ENCODE measurements around the gene CSE1L. TPM values are rescaled to one million over a fixed set of nuclear protein-coding genes. Genes with fewer than 3 reads are reported as not detected.
"Not testable (repeated sequence)": the region's sequence is repeated elsewhere in the genome, so short reads cannot be mapped to it uniquely, and the experiment has no call there.

CSE1L gene
- total and polyA plus RNA-seq, 12 donors: 19.1 to 91.6 (median 44.4) TPM

DNA sequence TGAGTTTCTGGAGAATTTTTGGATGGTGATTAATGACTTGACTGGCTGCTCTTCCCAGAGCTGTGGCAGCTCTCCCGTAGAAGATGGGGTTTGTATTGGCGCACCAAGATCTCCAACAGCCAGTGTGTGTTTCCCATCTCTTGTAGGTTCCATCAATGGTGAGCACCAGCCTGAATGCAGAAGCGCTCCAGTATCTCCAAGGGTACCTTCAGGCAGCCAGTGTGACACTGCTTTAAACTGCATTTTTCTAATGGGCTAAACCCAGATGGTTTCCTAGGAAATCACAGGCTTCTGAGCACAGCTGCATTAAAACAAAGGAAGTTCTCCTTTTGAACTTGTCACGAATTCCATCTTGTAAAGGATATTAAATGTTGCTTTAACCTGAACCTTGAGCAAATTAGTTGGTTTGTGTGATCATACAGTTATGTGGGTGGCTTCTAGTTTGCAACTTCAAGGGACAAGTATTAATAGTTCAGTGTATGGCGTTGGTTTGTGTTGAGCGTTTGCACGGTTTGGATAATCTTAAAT is 50.2 kb downstream of the CSE1L start:
- TF ChIP-seq, protein P1, sequence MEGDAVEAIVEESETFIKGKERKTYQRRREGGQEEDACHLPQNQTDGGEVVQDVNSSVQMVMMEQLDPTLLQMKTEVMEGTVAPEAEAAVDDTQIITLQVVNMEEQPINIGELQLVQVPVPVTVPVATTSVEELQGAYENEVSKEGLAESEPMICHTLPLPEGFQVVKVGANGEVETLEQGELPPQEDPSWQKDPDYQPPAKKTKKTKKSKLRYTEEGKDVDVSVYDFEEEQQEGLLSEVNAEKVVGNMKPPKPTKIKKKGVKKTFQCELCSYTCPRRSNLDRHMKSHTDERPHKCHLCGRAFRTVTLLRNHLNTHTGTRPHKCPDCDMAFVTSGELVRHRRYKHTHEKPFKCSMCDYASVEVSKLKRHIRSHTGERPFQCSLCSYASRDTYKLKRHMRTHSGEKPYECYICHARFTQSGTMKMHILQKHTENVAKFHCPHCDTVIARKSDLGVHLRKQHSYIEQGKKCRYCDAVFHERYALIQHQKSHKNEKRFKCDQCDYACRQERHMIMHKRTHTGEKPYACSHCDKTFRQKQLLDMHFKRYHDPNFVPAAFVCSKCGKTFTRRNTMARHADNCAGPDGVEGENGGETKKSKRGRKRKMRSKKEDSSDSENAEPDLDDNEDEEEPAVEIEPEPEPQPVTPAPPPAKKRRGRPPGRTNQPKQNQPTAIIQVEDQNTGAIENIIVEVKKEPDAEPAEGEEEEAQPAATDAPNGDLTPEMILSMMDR (IDR thresholded peaks at IDR 0.05): no peak
- TF ChIP-seq POLR2A (IDR thresholded peaks at IDR 0.05): no peak
- no peak for DNase-seq
- 85 to 88% (median 88%) methylated on average over 7 of the region's 7 CpGs for WGBS, 4 donors
- no peaks in the 10 kb centered on the region for H3K27me3 ChIP-seq
- intact Hi-C loops (cut with DNase I): no loop called here
- H3K4me3 ChIP-seq: no peak overlapping the region
- peaks cover 0 to 60% of the 10 kb centered on the region in 2 donors for H3K36me3 ChIP-seq (replicated peaks in 1 of 2)
- H3K4me1 ChIP-seq (replicated peaks in 1 of 2): peaks cover 0 to 9% of the 10 kb centered on the region in 2 donors
- H3K9me3 ChIP-seq (replicated peaks in 1 of 3): no peaks in the 10 kb centered on the region
- H3K27ac ChIP-seq: no peak overlapping the region

DNA sequence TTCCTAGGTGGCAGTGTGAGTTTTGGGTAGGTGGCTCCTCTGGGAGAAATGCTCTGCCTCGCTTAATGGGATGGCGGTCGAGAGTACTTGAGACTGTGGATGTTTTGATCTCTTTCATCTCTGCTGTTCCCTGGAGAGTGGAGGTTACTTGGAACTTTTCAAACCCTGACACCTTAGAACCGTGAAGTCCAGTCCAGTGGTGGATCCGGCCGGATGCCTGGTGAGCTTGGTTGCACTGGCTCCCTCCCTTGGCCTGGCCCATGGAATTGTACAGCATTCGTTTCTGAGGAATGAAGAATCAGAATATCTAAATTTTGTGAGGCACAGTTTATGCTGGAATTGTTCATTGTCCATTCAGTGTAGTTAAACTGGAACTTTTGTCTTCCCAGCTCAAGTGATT is 51.0 kb downstream of the CSE1L start:
- intact Hi-C loops (cut with DNase I): no loop called here
- H3K36me3 ChIP-seq (replicated peaks in 1 of 2): peaks cover 0 to 52% of the 10 kb centered on the region in 2 donors
- 93 to 97% (median 95%) methylated on average over 7 of the region's 7 CpGs for WGBS, 4 donors
- DNase-seq: no peak
- TF ChIP-seq, protein P1 (IDR thresholded peaks at IDR 0.05): no peak
- no peak for TF ChIP-seq POLR2A (IDR thresholded peaks at IDR 0.05)
- H3K4me3 ChIP-seq: no peak overlapping the region
- no peaks in the 10 kb centered on the region for H3K27me3 ChIP-seq
- no peaks in the 10 kb centered on the region for H3K9me3 ChIP-seq (replicated peaks in 1 of 3)
- H3K4me1 ChIP-seq (replicated peaks in 1 of 2): peaks cover 0 to 12% of the 10 kb centered on the region in 2 donors
- H3K27ac ChIP-seq: no peak overlapping the region

DNA sequence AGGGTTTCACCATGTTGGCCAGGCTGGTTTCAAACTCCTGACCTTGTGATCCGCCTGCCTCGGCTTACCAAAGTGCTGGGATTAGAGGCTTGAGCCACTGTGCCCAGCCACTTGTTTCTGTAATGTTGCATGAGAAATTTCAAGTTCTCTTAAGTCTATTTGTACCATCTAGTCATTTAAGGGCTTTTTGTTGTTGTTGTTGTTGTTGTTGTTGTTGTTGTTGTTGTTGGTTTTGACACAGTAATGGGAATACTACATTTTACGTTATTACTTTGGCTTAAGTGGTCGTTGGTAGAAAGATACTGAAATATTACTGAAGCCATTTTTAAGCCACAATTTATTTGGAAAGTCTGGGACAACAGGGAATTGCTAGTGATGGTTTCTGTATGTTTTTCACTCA is 52.0 kb downstream of the CSE1L start:
- intact Hi-C loops (cut with DNase I): no loop called here
- TF ChIP-seq, protein P1 (IDR thresholded peaks at IDR 0.05): no peak
- TF ChIP-seq POLR2A (IDR thresholded peaks at IDR 0.05): no peak
- no peak overlapping the region for H3K4me3 ChIP-seq
- no peak for DNase-seq
- H3K4me1 ChIP-seq (replicated peaks in 1 of 2): peaks cover 0 to 12% of the 10 kb centered on the region in 2 donors
- no peaks in the 10 kb centered on the region for H3K9me3 ChIP-seq (replicated peaks in 1 of 3)
- 93 to 96% (median 95%) methylated on average over 4 of the region's 4 CpGs for WGBS, 4 donors
- H3K36me3 ChIP-seq (replicated peaks in 1 of 2): peaks cover 0 to 52% of the 10 kb centered on the region in 2 donors
- H3K27me3 ChIP-seq: no peaks in the 10 kb centered on the region
- no peak overlapping the region for H3K27ac ChIP-seq

DNA sequence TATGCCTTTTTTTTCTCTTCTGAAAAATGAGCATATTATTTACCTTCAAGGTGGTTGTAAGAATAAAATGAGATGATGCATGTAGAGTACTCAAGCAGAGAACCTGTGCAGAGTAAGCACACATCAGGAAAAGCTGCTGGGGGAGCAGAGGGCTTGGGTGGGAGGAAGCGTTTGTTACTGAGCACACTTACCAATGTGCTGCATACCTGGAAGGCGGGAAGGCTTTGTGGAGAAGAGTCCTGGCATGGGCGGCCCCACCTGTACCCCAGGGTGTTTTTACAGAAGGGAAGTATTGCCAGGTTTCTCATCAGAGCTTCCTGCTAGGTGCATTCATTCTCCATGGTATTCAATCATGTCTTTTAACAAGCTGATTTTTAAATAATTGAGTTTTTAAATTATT is 52.9 kb downstream of the CSE1L start:
- Histone ChIP-seq H3K9me3 (replicated peaks in 1 of 3) (no peaks in the 10 kb centered on the region), H3K36me3 (replicated peaks in 1 of 2) (peaks cover 0 to 51% of the 10 kb centered on the region in 2 donors)

DNA sequence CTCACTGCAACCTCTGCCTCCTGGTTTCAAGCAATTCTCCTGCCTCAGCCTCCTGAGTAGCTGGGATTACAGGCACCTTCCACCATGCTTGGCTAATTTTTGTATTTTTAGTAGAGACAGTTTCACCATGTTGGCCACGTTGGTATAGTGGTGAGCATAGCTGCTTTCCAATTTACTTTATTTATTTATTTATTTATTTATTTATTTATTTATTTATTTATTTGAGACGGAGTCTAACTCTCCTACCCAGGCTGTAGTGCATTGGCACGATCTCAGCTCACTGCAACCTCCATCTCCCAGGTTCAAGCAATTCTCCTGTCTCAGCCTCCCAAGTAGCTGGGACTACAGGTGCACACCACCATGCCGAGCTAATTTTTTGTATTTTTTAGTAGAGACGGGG is 54.2 kb downstream of the CSE1L start:
- H3K27me3 ChIP-seq; H3K9me3 ChIP-seq (replicated peaks in 1 of 3); intact Hi-C loops (cut with DNase I); H3K4me3 ChIP-seq; DNase-seq: not testable (repeated sequence)
- 79 to 99% (median 91%) methylated on average over 5 of the region's 5 CpGs for WGBS, 4 donors
- H3K27ac ChIP-seq: peak overlapping the region in 1 of 5 donors; percentile 13
- H3K4me1 ChIP-seq (replicated peaks in 1 of 2): peaks cover 0 to 12% of the 10 kb centered on the region in 2 donors
- H3K36me3 ChIP-seq (replicated peaks in 1 of 2): peaks cover 0 to 47% of the 10 kb centered on the region in 2 donors

More for the DNA sequence above, 52.9 kb downstream of the CSE1L start:
- peaks cover 0 to 12% of the 10 kb centered on the region in 2 donors for H3K4me1 ChIP-seq (replicated peaks in 1 of 2)
- no peak overlapping the region for H3K27ac ChIP-seq
- H3K4me3 ChIP-seq: no peak overlapping the region
- intact Hi-C loops (cut with DNase I): no loop called here
- no peak for DNase-seq
- 96 to 100% (median 97%) methylated on average over 3 of the region's 3 CpGs for whole genome bisulfite sequencing, 4 donors
- no peaks in the 10 kb centered on the region for H3K27me3 ChIP-seq
- TF ChIP-seq, protein P1 (IDR thresholded peaks at IDR 0.05): no peak
- no peak for TF ChIP-seq POLR2A (IDR thresholded peaks at IDR 0.05)

Measured in adrenal gland (tissue), 12 donors.